ENCODE data around the gene VAT1.
A peak's percentile ranks its signal among the peaks of the same experiment; 100 is the strongest.
"Not testable (repeated sequence)": the region's sequence is repeated elsewhere in the genome, so short reads cannot be mapped to it uniquely, and the experiment has no call there.

The VAT1 gene

GRCh38 chr17:43003542-43004172, 18.5 kb downstream of the VAT1 start:
- no peak for DNase-seq

DNA sequence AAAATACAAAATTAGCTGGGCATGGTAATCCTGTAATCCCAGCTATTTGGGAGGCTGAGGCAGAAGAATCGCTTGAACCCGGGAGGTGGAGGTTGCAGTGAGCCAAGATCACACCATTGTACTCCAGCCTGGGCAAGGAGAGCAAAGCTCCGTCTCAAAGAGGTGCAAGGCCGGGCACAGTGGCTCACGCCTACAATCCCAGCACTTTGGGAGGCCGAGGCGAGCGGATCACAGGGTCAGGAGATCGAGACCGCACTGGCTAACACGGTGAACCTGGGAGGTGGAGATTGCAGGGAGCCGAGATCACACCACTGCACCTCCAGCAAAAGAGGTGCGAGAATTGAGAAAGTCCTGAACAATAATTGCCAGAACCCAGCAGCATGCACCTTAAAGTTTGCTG, 21.3 kb downstream of the VAT1 start:
- DNase-seq, result not testable (repeated sequence)

DNA sequence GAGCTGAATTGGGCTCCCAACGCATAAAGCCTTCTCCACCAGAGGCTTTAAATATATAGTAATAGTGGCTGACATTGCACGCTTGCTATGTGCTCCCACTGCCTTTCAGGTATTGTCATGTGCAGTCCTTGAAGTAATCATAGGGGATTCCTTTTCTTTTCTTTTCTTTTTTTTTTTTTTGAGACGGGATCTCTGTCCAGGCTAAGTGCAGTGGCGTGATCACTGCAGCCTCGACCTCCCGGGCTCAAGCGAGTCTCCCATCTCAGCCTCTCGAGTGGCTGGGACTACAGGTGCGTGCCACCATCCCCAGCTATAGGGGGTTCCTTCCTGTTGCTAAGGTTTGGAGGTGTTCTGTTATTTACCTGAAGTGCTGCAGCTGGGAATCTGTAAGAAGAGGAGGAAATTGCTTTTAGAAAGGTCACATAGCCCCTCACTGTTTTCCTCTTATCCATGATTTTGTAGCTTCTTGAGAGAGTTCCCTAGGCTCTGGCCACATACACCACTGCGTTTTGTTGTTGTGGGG, 23.1 kb downstream of the VAT1 start:
- no peak for DNase-seq

GRCh38 chr17:42997984-42998938, 23.9 kb downstream of the VAT1 start, which contains the start of gene RPL27:
Gene RPL27 (plus strand): TSS chr17:42998419. CDS start chr17:42998751, 332 bp downstream.
- DNase-seq, result peak; percentile 100

DNA sequence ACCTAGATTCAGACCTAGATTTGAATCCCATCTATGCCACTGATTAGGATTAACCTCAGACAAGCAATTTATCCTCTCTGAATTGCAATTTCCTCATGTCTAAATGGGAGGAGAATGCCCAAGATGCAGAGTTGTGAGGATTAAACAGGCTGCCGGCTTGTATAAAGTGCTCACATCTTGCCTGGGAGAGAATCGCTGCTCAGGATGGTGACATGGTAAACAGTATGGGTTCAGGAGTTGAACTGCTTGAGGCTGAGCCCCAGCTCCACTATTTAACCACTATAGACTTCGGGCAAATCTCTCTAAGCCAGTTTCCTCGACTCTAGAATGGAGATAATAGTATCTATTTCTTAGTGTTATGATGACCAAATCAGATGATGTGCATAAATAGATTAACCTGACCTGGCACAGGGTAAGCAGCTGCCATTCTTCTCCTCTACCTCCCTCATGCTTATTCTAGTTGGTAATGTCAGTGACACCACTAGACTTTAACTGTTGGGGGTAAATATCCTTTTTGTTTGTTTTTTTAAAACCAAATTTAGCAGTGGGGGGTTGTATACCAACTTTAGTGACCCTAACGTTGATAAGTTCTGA, 24.7 kb downstream of the VAT1 start:
- DNase-seq, result no peak

- not testable (repeated sequence) for DNase-seq
These were observed 28.3 kb downstream of the VAT1 start for GRCh38 chr17:42993913-42994312.

DNA sequence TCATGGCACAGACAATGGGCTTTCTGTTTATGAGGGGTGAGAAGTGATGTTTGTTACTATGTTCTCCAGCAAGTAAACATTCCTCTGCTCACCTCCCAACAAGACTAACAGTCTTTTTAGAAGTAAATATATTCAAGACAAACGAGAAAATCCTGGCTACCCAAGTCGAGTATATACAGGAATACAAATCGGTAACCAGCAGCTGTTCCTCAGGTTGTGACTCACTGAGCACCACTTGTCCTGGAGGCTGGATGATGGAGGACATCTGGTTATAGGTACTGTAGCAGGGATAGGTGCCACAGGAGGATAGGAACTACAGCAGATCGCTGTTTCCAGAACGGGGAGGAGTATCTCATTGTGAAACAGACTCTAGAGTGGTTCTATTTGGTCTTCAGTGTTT, 29.3 kb downstream of the VAT1 start:
- DNase-seq, result no peak

GRCh38 chr17:42991471-42991870, 30.7 kb downstream of the VAT1 start:
- no peak for DNase-seq

- peak; percentile 18 for DNase-seq
These were observed 32.2 kb downstream of the VAT1 start for GRCh38 chr17:42989726-42990652.

DNA sequence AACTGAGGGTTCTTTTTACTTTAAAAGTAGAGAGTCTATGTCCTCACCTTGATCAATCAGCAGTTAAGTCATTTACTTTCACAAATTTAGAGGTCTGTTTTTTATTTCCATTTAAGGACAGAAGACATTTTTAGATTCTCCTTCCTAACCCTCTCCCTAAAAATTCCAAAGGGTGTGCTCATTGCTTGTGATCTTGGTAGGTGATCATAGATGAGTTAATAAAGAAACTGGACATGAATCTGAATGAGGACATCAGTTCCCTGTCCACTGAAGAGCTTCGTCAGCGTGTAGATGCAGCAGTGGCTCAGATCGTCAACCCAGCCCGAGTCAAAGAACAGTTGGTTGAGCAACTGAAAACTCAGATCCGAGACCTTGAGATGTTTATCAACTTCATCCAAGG, 33.0 kb downstream of the VAT1 start:
- peak; percentile 22 for DNase-seq

GRCh38 chr17:42985225-42985624, 37.0 kb downstream of the VAT1 start:
- DNase-seq, result no peak

DNA sequence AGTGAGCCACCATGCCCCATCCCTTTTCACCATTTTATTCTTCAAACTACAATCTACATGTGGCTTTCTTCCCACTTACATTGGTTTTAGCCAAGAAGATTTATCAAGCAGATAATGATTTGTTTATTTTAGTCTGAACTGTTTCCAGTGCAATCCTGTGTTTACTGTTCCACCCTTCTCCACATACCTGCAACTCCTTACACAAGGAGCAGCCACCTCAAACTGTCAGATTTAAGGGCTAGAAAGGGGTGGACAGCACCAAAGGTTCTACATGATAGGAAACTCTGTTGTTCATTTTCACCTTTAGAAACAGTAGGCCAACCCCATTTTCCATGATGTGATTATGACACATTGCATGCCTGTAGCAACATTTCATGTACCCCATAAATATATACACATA, 39.9 kb downstream of the VAT1 start:
- DNase-seq, result no peak

- peak; percentile 44 for DNase-seq
These were observed 41.3 kb downstream of the VAT1 start for GRCh38 chr17:42980766-42981397.

DNA sequence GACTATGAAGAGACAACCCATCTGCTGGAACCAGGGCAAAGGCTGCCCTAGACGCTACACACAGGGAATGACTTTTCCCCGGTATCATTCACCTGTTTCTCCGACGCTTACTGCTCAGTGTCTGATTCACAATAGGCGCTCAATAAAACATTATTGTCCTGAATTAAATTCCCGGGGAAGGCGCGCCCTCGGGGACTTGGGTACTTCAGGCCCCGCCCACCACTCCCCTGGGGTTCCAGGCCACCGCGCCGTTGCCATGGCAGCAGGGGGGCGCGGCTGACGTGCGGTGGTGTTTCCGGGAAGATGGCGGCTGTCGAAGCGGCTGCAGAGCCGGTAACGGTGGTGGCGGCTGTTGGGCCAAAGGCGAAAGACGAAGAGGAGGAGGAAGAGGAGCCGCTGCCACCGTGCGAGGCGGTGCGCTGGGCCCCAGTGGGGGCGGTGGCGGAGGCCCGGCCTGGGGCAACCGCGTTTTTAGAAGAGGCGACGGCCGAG, 41.9 kb downstream of the VAT1 start, which contains the start of gene RUNDC1:
RUNDC1 (plus strand) TSS at position 292 of the 492 bp plus-strand sequence; CDS start at position 304, 12 bp downstream.
- peak; percentile 77 for DNase-seq

DNA sequence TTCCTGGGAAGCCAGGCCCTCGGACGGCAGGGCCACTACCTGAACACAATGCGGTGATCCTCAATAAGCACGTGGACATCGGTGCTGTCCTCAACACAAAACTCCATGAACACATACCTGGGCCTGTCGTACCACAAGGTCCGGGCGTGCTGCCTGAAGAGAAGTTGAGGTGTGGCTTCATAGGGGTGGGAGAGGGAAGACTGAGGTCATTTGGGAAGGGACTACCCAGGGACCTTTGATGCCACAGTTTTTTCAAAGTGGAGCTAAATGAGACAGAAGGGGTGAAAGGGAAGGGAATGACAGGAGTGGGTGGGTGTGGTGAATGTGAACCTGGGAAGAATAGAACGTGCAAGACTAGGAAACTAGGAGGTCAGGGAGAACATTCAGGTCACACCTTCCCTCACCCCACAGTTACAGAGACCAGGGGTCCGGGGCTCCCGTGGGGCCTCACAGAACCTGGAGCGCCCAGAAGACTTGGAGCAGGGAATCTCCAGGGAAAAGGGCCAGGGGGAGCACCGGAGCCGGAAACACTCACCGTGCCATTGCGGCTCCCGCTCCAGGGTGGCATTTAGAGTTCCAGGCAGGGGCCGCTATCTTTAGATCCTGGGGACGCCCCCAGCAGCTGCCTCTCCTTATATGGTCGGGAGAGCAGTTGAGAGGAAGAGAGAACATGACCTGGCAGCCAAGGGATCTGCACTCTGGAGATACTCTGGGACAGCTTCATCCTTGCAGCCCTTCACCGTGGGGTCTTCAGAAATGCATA, 42.5 kb downstream of the VAT1 start, which contains the start of gene PTGES3L:
PTGES3L (minus strand) TSS at position 570 of the 763 bp plus-strand sequence; CDS start at position 543, 27 bp downstream.
- DNase-seq, result no peak

GRCh38 chr17:42975701-42976100, 46.5 kb downstream of the VAT1 start:
- not testable (repeated sequence) for DNase-seq

- DNase-seq, result no peak
These were observed 46.9 kb downstream of the VAT1 start for GRCh38 chr17:42975265-42975664.

GRCh38 chr17:42973323-42973722, 48.9 kb downstream of the VAT1 start:
- not testable (repeated sequence) for DNase-seq

DNA sequence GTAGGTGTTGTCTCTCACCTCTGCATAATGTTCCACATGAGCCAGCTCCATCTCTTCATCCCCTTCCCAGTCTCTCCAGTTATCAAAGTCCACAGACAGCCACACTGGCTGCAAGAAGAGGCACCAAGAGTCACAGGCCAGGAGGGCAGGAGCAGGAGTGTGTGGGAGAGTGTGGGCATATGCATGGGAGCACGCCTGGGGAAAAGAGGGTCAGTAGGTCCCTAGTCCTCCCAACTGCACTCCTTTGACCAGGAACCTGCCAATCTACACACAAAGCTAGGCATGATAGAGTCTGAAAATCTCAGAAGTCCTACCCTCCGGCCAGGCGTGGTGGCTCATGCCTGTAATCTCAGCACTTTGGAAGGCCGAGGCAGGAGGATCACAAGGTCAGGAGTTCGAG, 50.6 kb downstream of the VAT1 start:
- no peak for DNase-seq

DNA sequence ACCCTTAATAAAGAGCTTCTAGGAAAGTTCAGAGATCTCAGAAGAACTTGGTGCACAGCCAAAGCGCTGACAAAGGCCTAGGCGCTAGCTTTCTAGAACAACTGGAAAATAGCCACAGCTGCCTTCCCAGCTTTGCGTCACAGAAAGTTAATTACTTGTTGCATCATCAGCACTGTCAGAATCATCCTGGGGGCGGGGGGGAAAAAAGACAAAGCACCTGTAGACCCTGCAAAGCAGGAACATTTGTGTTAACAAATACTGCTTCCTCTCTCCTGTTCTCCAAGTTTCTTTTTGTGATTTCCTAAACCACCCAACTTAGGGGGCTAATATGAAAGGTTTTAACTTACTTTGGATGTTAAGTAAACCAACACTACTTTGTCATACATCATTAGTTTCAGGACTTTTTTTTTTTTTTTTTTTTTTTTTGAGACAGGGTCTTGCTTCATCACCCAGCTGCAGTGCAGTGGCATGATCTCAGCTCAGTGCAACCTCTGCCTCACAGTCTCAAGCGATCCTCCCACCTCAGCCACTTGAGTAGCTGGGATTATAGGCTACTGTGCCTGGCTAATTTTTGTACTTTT, 53.1 kb downstream of the VAT1 start:
- peak; percentile 35 for DNase-seq

All from kidney glomerular epithelial cell (primary cell).